AG09319 (cell line): ENCODE data around the gene DARS2.
"Not testable (repeated sequence)": the region's sequence is repeated elsewhere in the genome, so short reads cannot be mapped to it uniquely, and the experiment has no call there.

Experiments
- DNase-seq: peaks from one replicate; pipeline ENCODE4 v3.0.0-alpha.2; 2010; ENCODE audit warnings: low read depth; ENCODE audit errors: extremely low read depth
- CTCF ChIP-seq: IDR thresholded peaks from 2 replicates; pipeline ENCODE4 v1.5.1; 2011; ENCODE audit warnings: low read depth, mild to moderate bottlenecking, inconsistent platforms, low read length, moderate library complexity

DARS2 gene

DNA sequence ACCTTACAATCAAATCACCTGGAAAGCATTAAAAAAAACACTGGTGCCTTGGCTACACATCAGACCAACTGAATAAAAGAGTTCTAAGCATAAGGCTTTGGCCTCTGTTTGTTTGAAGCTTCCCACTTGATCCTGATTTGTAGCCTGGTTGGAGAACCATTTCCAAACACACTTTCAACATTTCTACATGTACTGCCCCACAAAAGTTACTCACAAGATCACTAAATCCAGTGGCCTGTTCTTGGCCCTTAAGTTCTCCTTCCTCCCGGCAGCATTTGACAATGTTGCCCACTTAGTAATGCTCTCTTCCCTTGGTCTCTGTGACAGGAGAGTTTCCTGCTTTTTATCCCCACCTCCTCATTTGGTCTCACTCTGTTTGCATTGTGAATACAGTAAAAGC is 31.5 kb downstream of the DARS2 start:
- DNase-seq: no peak
- TF ChIP-seq CTCF: no peak

GRCh38 chr1:173856903-173857302 is 32.4 kb downstream of the DARS2 start:
- no peak for TF ChIP-seq CTCF
- no peak for DNase-seq

GRCh38 chr1:173857363-173857917 is 33.0 kb downstream of the DARS2 start:
- no peak for DNase-seq
- TF ChIP-seq CTCF: no peak

GRCh38 chr1:173859547-173859946 is 35.1 kb downstream of the DARS2 start:
- not testable (repeated sequence) for DNase-seq

DNA sequence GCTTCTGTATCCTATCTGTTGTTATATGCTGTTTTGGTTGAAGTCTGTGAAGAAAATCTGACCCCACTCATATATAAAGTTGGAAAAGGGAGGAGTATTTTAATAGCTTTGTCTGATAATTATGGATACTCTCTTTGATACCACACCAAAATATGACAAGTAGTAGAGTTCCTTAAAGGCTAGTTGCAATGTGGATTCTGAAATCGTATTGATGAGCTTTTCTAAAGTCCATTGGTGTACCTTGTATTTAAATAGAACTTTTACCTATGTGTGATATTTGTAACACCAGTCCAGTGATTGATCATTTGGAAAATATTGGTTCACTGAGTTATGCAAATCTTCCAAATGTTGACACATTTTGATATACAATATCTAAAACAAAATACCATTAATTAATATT is 35.6 kb downstream of the DARS2 start:
- no peak for TF ChIP-seq CTCF
- no peak for DNase-seq

DNA sequence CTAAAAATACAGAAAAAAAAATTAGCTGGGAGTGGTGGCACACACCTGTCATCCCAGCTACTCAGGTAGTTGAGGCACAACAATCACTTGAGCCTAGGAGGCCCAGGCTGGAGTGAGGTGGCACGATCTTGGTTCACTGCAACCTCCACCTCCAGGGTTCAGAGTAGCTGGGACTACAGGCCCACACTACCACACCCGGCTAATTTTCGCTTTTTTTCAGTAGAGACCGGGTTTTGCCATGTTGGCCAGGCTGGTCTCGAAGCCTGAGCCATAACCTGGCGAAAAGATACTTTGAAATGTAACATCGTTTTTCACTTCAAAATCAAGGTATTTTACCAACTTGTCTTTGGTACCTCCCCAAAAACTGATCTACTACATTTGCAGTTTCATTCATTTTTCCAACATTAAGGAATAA is 37.3 kb downstream of the DARS2 start:
- DNase-seq: no peak
- no peak for TF ChIP-seq CTCF

DNA sequence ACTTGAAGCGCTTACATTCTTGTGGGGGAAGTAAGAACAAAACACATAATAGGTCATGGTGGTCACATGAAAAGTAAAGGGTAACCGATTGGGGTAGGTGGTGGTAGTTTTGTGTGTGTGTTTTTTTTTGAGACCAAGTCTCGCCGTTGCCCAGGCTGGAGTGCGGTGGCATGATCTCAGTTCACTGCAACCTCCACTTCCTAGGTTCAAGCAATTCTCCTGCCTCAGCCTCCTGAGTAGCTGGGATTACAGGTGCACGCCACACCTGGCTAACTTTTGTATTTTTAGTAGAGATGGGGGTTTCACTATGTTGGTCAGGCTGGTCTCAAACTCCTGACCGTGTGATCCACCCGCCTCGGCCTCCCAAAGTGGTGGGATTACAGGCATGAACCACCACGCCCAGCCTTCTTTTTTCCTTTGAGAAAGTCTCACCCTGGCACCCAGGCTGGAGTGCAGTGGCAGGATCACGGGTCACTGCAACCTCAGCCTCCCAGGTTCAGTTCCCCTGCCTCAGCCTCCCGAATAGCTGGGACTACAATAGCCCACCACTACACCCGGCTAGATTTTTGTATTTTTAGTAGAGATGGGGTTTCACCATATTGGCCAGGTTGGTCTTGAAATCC is 37.8 kb downstream of the DARS2 start:
- not testable (repeated sequence) for DNase-seq

DNA sequence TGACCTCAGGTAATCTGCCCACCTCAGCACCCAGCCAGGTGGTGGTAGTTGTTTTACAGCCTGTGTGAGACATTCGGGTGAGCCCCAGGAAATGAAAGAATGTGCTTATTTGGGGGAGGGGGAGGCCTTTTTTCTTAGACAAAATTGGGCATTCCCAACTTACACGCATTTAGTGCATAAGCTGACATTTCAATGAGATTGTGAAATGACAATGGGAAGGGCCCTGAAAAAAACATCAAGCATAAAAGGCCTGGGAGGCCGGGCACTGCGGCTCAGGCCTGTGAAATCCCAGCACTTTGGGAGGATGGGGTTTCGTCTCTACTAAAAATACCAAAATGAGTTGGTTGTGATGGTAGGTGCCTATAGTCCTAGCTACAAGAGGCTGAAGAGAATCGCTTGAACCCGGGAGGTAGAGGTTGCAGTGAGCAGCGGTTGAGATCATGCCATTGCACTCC is 38.3 kb downstream of the DARS2 start:
- TF ChIP-seq CTCF: no peak
- no peak for DNase-seq
